Measurements from ENCODE around the gene NUCKS1.

Gene NUCKS1

GRCh38 chr1:205770618-205771017, 20.6 kb upstream of the NUCKS1 start:
- no peak for DNase-seq (ENCODE audit: low spot score)

- DNase-seq (ENCODE audit: low spot score), result no peak
Measured at GRCh38 chr1:205769641-205770365, 19.8 kb upstream of the NUCKS1 start.

DNA sequence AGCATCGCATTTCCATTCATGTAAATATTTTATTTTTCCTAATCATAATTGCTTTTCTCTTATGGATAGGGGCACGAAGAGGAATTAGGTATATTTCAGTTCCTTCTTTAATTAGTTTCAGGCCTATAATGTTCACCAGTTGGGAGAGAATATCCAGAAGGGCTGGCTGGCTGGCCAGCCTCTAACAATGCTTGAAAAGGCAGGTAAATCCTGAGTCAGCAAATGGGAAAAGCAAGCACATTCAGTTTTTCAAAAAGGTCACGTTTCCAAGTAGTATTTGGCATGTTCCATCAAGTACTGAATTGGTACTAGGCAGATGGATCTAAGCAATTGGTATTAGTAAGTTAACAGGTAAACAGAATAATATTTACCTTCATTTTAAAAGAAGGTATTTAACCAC, 17.3 kb upstream of the NUCKS1 start:
- no peak for DNase-seq (ENCODE audit: low spot score)

GRCh38 chr1:205766570-205766969, 16.6 kb upstream of the NUCKS1 start:
- DNase-seq (ENCODE audit: low spot score), result no peak

GRCh38 chr1:205766038-205766437, 16.1 kb upstream of the NUCKS1 start:
- DNase-seq (ENCODE audit: low spot score), result no peak

GRCh38 chr1:205764578-205764977, 14.6 kb upstream of the NUCKS1 start:
- DNase-seq (ENCODE audit: low spot score), result no peak

- no peak for DNase-seq (ENCODE audit: low spot score)
Measured at GRCh38 chr1:205763980-205764379, 14.0 kb upstream of the NUCKS1 start.

DNA sequence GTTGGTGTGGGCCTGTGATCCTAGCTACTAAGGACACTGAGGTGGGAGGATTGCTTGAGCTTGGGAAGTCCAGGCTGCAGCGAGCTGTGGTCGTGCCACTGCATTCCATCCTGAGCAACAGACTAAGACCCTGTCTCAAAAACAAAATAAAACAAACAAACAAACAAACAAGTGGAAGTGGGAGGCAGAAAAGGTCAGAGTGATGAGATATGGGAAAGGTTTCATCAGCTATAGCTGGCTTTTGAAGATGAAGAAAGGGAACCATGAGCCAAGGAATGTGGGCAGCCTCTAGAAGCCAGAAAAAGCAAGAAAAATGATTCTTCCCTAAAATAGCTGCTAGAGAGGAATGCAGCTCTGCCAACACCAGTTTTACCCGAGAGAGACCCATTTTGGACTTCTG, 10.6 kb upstream of the NUCKS1 start:
- DNase-seq (ENCODE audit: low spot score), result no peak

GRCh38 chr1:205756552-205756951, 6.6 kb upstream of the NUCKS1 start:
- DNase-seq (ENCODE audit: low spot score), result no peak

DNA sequence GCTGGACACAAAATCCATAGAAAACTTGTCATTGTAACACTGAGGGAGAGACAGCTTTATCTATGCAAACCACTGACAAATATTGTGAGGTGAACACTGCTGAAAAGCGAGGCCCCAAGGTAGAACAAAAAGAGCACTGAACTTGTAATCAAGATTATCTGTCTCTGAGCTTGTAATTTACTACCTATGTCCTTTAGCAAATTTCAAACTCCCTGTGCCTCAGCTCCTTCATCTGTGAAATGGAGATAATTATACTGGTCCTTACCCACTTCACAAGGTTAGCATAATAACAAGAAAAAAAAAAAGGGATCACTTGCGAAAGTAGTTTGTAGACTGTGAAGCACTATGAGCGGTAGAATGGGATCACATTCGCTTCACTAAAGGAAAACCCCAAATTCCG, 4.9 kb upstream of the NUCKS1 start:
- no peak for DNase-seq (ENCODE audit: low spot score)

DNA sequence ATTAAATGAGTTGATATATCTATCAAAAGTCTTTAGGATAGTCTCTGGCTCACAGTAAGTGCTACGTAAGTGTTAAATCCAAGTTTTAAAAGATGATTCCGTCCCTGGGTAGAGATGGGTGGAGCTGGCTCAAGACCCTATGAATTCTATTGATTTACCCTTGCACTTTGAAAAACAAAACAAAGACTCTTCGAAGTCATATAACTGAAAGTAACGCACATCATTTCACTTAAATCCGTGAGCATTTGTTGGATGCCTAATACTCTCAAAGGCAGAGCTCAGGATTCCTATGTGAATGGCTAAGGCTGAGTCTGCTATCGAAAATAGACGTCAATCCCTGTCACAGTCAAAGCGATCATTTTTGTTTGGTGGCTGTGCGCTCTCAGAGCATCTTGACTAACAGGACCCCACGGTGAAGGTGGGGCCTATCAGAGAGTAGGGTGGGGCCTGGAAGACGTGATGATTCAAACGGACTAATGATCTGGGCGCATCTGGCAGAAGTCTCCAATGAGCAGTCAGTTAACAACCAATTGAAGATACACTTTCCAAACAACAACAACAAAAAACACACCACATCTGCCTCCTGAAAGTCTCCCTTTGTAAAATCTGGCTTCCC, 1.2 kb upstream of the NUCKS1 start:
- no peak for DNase-seq (ENCODE audit: low spot score)

DNA sequence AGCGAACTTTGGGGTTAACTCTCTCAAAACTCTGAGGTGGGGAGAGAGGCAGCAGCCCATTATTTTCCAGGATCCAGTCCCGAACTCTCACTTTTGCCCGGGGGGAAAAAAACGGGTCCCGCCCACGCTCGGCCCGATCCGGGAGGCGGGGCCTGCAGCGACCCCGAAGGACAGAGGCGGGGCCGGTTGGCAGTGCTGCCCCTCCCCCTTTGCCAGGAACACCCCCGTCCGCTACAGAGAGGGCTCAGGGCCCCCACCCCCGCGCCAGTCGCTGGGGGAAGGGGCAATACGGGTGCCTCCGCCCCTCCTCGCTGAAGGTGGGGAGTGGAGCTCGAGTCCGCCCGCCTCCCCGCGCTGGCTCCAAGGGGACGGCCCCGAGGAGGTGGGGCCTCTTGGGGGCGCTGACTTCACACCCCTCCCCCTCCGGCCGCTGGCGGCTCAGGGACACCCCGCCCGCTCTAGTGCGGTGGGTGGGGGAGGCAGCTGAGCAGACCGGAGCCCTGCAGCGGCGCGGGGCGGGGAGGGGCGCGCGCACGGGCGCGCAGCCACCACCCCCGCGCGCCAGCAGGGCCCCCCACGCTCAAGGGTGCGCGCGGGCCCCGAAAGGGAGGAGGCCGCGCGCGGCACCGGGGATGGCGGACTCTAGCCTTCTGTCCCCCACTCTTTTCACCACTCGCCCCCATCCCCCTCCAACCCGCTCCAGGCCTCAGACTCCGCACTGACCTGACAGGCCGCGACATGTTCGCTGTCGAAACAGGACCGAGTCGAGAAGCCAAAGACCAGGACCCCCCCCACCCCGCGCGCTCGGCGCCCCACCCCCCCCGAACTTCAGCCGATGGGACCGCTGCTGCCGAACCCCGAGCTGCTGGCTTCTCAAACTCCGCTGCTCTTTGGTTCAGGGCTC, 496 bp downstream of the NUCKS1 start:
- peak; percentile 97 for DNase-seq (ENCODE audit: low spot score)

- DNase-seq (ENCODE audit: low spot score), result peak; percentile 28
Measured at GRCh38 chr1:205748403-205749233, 1.4 kb downstream of the NUCKS1 start.

- no peak for DNase-seq (ENCODE audit: low spot score)
Measured at GRCh38 chr1:205746757-205747412, 3.1 kb downstream of the NUCKS1 start.

- DNase-seq (ENCODE audit: low spot score), result no peak
Measured at GRCh38 chr1:205744403-205744802, 5.6 kb downstream of the NUCKS1 start.

GRCh38 chr1:205743977-205744376, 6.0 kb downstream of the NUCKS1 start:
- DNase-seq (ENCODE audit: low spot score), result no peak

- DNase-seq (ENCODE audit: low spot score), result no peak
Measured at GRCh38 chr1:205741681-205742080, 8.3 kb downstream of the NUCKS1 start.

GRCh38 chr1:205739348-205740160, 10.4 kb downstream of the NUCKS1 start:
- no peak for DNase-seq (ENCODE audit: low spot score)

- DNase-seq (ENCODE audit: low spot score), result no peak
Measured at GRCh38 chr1:205735218-205735617, 14.8 kb downstream of the NUCKS1 start.

GRCh38 chr1:205733438-205734175, 16.4 kb downstream of the NUCKS1 start:
- no peak for DNase-seq (ENCODE audit: low spot score)
